Frontal cortex (tissue), 4 donors: ENCODE data around the gene SEMA3B. TPM values are rescaled to one million over a fixed set of nuclear protein-coding genes. Genes with fewer than 3 reads are reported as not detected.
"Not testable (repeated sequence)": the region's sequence is repeated elsewhere in the genome, so short reads cannot be mapped to it uniquely, and the experiment has no call there.

ENCODE experiments used
- DNase-seq, 2 donors: peaks; one replicate each; pipeline ENCODE4 v3.0.0; 2012; ENCODE audit warnings: low spot score in 2 of 2
- FAIRE-seq: peaks from 2 replicates; lab custom pipeline; 2012; peaks lifted over from hg19 to GRCh38; lab: Jason Lieb, UNC
- total RNA-seq: library from RNA; depleted of rRNA; stranded (reverse); fragments of >200 nt; gene quantifications from one replicate; pipeline ENCODE4 v1.2.3, GENCODE V29; 2014
- donor health status: control.
- donor health status: control.
- donor health status: control.

Gene SEMA3B
- total RNA-seq = 2.4 TPM

DNA sequence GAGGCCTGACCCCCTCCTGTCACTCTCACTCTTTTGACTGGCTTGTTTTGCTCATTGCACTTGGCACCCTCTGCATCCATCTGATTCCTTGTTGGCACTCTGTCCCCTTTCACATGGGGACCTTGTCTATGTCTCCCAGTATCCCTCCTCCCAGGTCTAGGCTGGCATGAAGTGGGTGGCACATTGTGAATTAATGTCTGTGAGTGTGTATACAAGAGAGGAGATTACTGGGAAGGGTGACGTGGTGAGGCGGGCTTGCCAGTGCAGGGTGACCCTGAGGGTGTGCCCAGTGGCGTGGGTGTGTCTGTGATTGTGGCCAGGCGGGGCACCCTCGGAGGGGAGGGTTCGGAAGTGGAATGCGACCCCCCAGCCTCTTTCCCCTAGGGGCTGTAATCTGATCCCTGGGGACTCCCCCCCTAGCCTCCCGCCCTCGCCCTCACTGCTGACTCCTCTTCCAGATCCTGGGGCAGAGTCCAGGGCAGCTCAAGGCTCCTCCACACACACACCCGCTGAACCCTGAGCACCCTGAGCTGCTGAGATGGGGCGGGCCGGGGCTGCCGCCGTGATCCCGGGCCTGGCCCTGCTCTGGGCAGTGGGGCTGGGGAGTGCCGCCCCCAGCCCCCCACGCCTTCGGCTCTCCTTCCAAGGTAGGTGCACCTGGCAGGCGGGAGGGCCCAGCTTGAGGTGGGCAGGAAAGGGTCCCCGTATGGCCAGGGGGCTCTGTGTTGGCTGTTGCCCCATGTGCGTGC is at the start of gene SEMA3B:
Gene SEMA3B, plus strand, starts transcription at position 445 of the 749 bp plus-strand sequence. Its CDS starts 94 bp downstream, at position 539.
- FAIRE-seq (no peak), DNase-seq (peak in 1 of 2 donors; percentile 63)

DNA sequence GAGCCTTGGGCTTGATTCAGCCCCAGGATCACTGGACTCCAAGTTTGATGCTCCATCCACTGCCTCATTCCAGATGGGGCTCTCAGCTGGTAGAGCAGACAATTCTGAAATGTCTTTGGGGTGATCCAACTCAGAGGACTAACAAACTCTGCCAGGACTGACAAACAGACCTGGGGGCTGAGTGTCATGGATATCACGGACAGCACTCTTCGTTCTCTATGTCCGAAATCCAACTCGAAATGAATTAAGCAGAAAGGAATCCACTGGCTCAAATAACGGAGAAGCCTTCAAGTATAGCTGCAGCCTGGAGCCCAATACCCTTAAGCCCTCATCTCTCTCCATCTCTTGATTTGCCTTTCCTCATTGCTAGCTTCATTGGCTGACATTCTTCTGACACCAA is 49.7 kb upstream of the SEMA3B start:
- FAIRE-seq = no peak
- DNase-seq = no peak

DNA sequence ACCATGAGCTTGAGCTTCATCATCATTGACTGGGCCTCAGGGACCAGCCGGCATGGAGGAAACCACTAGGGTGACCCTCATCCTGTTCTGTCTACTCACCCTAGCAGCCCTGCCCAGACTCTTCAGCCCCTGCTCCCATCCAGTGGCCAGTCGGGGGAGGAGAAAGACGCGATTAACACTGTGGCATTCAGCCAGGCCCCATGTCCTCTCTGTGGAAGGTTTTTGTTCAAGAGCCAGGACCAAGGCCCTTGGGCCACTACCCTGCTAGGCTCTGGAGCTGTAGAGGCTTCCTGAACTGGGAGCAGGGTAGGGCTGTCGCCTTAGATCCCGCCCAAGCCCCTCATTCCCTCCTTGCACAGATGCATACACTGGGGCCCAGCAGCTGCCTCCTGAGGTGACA is 48.8 kb upstream of the SEMA3B start:
- no peak for DNase-seq
- FAIRE-seq = no peak

DNA sequence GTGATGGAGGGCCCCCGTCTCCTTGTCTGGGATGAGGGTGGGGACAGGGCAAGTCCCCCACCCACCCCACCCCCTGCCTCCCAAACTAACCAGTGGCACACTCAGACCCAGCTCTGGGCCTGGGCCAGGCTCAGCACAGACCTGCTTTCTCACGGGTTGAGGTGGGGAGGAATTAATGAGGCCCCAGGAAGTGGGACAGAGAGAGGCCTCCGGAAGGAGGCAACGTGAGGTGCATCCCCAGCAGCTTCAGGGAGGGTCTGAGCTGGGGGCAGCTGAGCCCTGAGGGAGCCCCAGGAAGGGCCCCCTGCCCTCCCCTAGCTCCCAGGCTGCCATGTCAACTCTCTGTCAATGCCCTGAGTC is 47.9 kb upstream of the SEMA3B start:
- FAIRE-seq = no peak

DNA sequence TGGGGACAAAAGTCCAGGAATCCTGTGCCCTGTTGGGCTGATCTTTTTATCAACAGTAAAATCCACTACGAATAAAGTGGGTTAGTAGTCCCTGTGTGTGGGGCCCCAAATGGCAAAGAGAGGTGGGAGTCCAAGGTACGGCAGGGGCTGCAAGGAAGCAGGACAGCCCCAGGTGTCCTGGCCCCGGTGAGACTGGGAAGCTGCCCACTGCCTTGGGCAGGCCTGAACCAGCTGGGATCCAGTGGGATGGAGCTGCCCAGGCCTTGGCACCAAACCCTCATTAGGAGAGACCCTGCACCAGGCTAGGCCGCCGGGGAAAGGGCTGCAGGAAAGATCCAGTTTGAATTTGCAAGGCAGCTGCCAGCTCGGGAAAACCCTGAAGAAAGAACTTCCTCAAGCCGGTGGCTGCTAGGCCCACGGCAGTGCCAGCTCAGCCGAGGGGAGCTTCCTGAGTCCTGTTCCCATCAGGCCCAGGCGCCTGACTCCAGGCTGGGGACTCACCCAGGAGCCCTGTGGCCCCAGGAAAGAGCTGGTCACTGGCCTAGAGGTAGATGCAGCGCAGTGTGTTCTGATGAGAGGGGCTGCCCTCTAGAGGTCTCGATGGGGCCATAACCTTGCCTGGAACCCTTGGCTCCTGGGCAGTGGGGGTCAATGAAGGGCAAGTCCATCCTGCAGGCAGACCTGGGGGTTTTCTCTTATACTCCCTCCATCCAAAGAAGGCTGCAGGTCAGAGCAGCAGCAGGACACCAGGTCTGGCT is 47.4 kb upstream of the SEMA3B start:
- DNase-seq (no peak), FAIRE-seq (no peak)

More for the DNA sequence above, 47.9 kb upstream of the SEMA3B start:
- DNase-seq = no peak

DNA sequence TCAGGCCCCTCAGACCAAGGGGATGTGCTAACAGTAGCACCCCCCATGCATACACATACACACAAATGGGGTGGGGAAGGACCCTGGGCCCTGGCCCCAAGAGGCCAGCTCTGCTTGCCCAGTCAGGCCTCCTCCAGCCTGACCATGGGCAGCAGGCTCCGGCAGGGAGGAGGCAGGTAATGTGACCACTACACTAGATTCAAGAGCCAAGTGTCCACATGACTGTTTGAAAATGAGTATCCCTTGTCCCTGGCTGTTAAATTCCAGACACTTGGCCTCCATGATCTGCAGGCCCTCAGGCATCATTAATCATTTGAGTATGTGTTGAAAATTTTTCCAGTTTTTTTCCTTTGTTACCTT is 46.8 kb upstream of the SEMA3B start:
- DNase-seq (no peak), FAIRE-seq (no peak)

DNA sequence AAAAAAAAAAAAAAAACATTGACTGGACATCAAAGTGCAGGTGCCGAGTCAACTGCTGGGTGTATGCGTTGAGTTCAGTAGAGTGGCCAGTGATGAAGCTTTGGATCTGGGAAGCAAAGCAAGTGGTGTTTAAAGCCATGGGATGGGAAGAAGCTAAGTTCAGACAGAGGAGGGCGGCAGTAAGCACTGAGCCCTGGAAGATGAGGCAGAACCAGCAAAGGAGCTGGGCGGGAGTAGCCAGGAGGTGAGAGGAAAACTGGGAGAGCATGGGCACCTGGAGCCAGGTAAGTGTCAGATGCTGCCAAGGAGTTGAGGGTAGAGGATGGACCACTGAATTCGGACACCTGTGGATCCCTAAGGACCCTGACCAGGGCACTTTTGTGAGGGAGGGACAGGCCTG is 44.3 kb upstream of the SEMA3B start:
- FAIRE-seq = no peak
- no peak for DNase-seq

DNA sequence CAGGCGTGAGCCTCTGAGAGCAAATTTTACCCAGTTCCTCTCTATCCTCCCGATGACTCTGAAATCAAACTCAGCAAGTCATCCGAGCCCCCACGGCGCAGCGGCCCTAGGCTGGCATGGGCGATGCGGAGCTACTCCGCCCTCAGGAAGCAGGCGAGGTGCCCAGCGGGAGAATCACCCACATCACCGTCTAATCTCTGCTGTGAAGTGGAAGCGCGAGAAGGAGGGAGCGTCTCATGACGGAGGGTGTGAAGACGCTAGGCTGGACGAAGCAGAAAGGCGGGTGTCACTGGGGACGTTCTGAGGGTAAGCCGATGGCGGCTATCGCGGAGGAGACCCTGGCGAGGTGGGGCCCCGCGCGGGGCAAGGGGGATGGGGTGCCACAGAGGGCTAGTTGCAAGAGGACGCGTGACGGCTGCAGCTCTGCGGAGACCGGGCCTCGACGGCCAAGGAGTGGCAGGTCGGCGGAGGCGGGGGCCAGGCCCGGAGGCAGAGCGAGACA is 42.0 kb upstream of the SEMA3B start:
- no peak for DNase-seq
- no peak for FAIRE-seq

DNA sequence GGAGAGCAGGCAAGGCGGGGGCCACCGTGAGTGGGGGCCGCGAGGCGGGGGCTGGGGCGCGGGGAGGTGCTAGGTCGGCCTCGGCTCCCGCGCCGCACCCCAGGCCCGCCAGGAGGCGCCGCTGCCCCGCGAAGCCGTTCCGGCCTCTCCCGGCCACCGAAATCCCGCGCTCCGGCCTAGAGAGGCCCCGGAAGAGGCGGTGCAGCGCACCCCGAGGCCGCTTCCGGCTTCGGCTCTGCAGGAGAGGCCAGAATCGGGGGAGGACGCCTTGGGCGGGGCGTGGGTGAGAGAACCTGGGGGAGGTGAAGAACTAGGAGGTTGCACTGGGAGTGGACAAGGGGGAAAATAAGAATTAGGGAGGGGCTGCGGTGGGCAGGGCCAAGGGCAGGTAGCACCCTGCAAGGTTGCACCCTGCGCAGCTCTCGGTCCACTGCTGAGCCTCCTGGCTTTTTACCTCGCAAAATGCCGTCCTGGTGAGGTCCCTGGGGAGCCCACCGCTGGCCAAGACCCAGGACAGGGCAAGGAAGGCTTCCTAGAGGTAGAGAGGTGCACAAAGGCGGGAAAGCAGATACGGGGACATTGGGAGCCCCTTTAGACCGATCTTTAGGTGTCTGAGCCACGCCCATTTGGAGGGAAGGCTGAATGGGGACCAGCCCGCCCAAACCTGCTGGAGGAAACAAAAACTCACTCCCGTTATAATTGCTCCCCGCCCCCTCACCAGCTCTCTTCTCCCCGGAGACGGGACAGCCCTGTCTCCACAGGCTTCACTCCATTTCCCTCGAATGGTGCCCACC is 41.4 kb upstream of the SEMA3B start:
- FAIRE-seq = no peak
- peak; percentile 91 to 94 for DNase-seq

DNA sequence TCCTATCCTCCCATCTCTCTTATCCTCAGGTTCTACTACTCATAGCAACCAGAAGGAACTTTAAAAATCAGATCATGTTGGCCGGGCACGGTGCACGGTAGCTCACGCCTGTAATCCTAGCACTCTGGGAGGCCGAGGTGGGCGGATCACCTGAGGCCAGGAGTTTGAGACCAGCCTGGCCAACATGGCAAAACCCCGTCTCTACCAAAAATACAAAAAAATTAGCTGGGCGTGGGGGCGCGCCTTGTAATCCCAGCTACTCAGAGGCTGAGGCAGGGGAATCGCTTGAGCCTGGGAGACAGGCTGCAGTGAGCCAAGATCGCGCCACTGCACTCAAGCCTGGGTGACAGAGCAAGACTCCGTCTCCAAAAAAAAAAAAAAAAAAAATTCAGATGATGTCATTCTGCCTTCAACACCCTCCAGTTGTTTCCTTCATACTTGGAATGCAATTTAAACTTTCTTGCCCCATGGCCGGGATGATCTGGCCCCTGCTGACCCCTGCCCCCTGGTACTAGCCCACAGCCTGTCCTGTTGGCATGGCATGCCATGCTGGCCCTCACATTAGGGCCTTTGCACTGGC is 40.7 kb upstream of the SEMA3B start:
- DNase-seq, FAIRE-seq: not testable (repeated sequence)

DNA sequence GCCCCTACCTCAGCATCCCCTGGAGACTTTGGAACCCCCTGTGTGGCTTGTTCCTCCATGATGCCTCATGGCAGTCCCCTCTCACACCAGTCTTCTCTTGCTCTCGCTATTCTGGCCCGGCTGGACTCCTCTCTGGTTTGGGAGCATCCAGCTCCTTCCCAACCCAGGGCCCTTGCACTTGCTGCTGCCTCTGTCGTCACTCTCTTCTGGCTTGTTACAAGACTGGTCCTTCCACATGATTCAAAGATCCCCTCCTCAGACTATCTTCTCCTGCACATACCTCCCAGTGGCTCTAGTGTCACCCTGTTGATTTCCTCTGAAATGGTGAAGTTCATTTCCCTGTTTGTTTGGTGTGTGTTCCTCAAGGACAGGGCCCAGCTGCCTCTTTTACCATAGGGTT is 39.5 kb upstream of the SEMA3B start:
- no peak for FAIRE-seq

DNA sequence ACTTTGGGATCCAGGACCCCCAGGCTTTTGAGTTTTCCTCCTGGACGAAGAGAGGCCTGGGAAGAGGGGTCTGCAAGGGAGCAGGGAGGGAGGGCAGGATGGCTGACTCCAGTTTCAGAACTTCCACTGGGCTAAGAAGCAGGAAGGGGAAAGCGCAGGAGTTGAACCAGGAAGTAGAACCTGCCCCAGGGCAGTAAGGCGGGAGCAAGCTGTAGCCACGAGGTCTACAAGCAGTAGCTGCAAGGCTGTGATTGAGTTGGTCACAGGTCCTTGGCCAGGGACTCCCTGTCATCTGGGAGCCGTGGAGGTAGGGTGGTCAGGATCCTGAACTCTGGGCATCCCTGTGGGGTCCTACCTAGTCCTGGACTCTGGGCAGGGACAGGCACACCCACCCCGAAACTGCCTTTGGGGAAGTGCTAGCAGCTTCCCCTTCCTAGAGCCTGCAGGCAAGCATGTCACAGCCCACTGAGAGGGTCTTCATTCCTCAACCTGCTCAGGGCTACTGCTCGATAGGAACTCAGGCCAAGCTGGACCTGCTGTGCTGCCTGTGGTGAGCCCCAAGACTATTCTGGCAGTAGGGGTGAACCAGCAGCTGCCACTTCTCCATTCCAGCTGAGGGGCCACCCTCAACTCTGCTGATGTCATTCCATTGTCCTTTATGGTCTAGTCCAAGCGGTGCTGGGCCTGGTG is 38.7 kb upstream of the SEMA3B start:
- no peak for DNase-seq
- FAIRE-seq = no peak

More for the DNA sequence above, 39.5 kb upstream of the SEMA3B start:
- no peak for DNase-seq

DNA sequence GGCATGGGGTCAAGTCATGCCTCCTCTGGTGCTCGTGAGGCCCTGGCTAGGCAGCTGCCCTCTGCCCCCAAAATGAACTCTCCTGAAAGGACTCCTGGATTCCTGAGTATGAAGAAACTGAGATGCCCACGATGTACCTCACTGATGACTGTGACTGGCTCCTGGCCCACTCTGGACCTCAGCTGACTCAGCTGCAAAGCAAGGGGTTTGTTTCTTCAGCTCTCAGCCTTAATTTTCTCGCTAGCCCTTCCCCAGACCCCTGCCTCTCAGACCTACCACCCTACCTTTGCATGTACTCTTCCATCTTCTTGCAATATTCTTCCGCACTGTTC is 38.2 kb upstream of the SEMA3B start:
- FAIRE-seq (no peak), DNase-seq (no peak)

DNA sequence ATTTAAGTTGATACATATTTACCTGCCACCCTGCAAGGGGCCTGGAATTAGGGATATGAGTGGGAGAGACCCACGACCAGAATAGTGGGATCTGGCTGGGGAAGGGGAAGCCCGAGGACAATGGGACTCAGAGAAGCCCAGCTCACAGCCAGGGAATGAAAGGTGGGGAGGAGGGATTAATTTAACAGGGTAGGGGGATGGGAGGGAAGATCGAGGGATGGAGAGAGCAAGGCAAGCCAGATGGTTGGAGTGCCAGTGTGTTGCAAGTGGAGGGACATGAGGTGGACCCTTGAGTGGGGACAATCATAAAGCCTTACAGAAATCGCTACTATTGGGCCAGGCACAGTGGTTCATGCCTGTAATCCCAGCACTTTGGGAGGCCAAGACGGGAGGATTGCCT is 37.4 kb upstream of the SEMA3B start:
- FAIRE-seq (no peak), DNase-seq (no peak)

DNA sequence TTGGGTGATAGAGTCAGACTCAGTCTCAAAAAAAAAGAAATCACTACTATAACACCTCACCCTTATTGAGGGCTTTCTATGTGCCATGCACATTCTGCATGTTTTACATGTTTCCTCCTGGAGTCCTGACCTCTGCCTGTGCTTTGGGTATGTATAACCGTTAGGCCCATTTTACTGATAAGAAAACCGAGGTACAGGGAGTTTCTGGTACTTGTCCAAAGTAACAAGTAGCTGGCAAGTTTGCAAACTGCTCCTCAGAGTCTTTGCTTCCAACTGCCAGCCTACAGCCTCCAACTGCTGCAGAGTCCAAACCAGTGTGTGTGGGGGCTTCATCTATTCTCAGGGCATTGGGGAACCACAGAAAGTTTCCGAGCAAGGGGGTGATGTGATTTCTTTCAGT is 36.6 kb upstream of the SEMA3B start:
- DNase-seq = no peak

DNA sequence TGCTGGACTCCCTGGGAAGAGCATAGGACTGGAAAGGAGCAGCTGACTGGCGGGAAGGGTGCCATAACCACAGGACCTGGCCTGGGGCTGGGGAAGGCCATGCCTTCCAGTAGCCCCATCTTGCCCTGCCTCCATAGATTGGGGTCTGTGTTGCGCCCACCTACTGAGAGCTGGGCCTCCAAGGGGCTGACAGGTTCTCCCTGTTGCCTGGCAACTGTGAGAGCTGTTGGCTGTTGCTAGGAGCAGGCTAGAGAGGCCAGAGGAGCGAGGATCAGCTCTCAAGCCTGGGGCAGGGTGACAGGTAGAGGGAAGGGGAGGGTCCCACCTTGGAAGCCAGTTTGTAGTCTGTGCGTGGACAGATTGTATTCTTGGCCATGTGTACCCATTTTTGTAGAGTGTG is 35.8 kb upstream of the SEMA3B start:
- no peak for DNase-seq
- FAIRE-seq = no peak

More for the DNA sequence above, 36.6 kb upstream of the SEMA3B start:
- no peak for FAIRE-seq

DNA sequence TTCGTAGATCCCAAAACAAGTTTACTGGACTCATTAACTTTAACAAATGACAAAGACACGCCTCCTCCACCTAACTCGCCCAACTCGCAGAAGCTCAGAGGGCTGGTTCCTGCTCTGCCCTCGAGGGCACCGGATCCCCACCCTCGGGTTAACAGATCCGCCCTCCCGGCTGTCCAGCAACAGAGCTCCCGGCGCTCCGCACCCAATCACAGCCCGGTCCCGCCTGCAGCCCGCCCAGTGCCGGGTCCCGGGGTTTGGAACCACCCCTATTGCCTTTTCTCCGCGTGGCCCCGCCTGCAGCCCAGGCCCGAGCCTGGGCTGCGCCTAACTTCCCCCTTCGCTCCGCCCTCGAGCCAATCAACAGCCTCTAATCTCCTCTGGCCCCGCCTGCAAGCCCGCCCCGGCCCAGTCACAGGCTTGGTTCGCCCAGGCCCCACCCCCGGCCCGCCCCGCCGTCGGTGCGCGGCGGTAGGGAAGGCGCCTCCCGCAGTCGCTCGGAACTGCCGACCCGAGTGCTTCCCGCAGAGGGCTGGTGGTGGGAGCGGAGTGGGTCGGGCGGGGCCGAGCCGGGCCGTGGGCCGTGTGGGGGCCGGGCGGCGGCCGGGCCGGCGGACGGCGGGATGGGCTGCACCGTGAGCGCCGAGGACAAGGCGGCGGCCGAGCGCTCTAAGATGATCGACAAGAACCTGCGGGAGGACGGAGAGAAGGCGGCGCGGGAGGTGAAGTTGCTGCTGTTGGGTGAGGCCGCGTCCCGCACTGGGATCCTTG is 33.0 kb upstream of the SEMA3B start, which contains the start of gene GNAI2:
Gene GNAI2, plus strand, starts transcription at position 489 of the 768 bp plus-strand sequence. Its CDS starts 132 bp downstream, at position 621.
- FAIRE-seq = peak; percentile 95
- peak; percentile 99 for DNase-seq

DNA sequence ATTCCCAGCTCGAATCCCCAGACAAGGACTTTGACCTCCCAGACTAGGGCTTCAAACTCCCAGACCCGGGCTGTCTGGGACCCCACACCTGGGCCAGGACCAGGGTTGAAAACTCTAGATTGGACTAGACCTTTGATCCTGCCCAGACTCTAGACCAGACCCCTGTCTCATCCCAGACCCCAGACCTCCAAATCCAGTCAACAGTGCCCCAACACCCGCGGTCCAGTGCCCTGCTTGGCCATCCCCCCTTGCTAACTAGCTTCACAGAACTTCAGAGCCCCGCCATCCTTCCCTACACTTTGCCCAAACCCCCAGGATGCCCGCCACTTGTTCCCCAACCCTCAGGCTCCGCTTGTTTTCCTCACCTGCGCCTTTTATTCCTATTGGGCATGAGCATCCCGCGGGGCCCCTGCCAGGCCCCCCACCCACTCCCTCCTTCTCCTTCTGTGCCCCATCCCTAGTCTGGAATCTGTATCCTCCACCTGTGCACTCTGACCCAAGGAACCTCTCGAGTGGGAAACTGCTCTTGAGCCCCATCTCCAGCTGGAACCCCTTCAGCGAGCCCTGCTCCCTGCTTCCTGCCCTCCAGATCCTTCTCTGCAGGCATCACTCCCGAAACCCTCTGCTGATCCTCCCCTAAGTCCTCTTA is 32.3 kb upstream of the SEMA3B start:
- DNase-seq (no peak), FAIRE-seq (no peak)
